HCT116 (cell line): Measurements from ENCODE around the gene CHADL. TPM values are rescaled to one million over a fixed set of nuclear protein-coding genes. Genes with fewer than 3 reads are reported as not detected.

Experiments
- ATAC-seq: fragments of 200-7000 bp; cut with Tn5 transposase; 2 replicates; pipeline ENCODE4 v1.9.1; 2020; ENCODE audit warnings: mild to moderate bottlenecking, moderate library complexity
- BruUV-seq: library from RNA; stranded (reverse); fragments of 400-500 nt; replicated peaks from 2 replicates; lab custom pipeline; 2021; lab: Mats Ljungman, UMichigan
- CTCF ChIA-PET: fragments of 300-600 bp; sonication (Branson Sonifier 250); formaldehyde crosslinking; loops from one replicate; lab custom pipeline; 2021; ENCODE audit warnings: antibody characterized with exemption; lab: Charles Lee
- POLR2A ChIA-PET: fragments of 300-600, 350-600 bp; sonication (Branson Sonifier 250); formaldehyde crosslinking; loops from one replicate; lab custom pipeline; 2021; ENCODE audit warnings: antibody characterized with exemption; lab: Charles Lee
- RAD21 ChIA-PET, 2 experiments: fragments of 300-600 bp; sonication (Branson Sonifier 250); formaldehyde crosslinking; loops; one replicate each; lab custom pipeline; 2023; ENCODE audit warnings: low total read pairs in 2 of 2; ENCODE audit not compliant: uncharacterized antibody in 2 of 2, unreplicated experiment in 2 of 2, low non-redundant PET in 1 of 2; lab: Charles Lee
- DNase-seq: peaks from one replicate; pipeline ENCODE4 v3.0.0-alpha.2; 2010; ENCODE audit warnings: low read depth, low spot score
- H2AFZ ChIP-seq: fragments of 200-600 bp; shearing (Covaris generic), sonication (generic); 2 replicates; pipeline ENCODE4 v1.6.1; 2017; ENCODE audit warnings: low read depth, mixed run types, mixed read lengths, antibody characterized with exemption, low read length; ENCODE audit not compliant: poor library complexity, severe bottlenecking
- H3K27ac ChIP-seq: 2 replicates; pipeline ENCODE4 v1.5.1; 2012; ENCODE audit warnings: low read depth, low read length
- H3K27me3 ChIP-seq: fragments of 200-600 bp; sonication (generic); 2 replicates; pipeline ENCODE4 v1.6.1; 2016; ENCODE audit warnings: mixed run types, low read length, mixed read lengths; ENCODE audit not compliant: insufficient read depth
- H3K36me3 ChIP-seq, 2 experiments: fragments of 200-500 bp in 1 of 2; fragments of 200-600 bp in 1 of 2; sonication (Bioruptor generic) in 1 of 2; sonication (generic) in 1 of 2; 2 replicates each; pipeline versions ENCODE4 v1.5.1 to v1.6.1; 2014 to 2016; ENCODE audit warnings: low read length in 2 of 2, inconsistent platforms in 1 of 2, mixed read lengths in 1 of 2, mixed run types in 1 of 2; ENCODE audit not compliant: insufficient read depth in 2 of 2, control insufficient read depth in 1 of 2
- H3K4me1 ChIP-seq, 2 experiments: fragments of 200-600 bp in 1 of 2; sonication (generic) in 1 of 2; 2 replicates each; pipeline versions ENCODE4 v1.5.1 to v1.6.1; 2012 to 2017; ENCODE audit warnings: low read length in 2 of 2, inconsistent platforms in 1 of 2, mild to moderate bottlenecking in 1 of 2, mixed read lengths in 1 of 2, mixed run types in 1 of 2, moderate library complexity in 1 of 2; ENCODE audit not compliant: insufficient read depth in 2 of 2, control insufficient read depth in 1 of 2
- H3K4me2 ChIP-seq: fragments of 200-600 bp; sonication (generic); 2 replicates; pipeline ENCODE4 v1.6.1; 2017; ENCODE audit warnings: mixed run types, low read length, mixed read lengths
- H3K4me3 ChIP-seq, 2 experiments: fragments of 200-600 bp in 1 of 2; sonication (generic) in 1 of 2; replicated peaks in 1 of 2; 2 replicates each; pipeline ENCODE4 v1.5.1; 2011 to 2016; ENCODE audit warnings: low read length in 2 of 2, control low read depth in 1 of 2, low read depth in 1 of 2, mild to moderate bottlenecking in 1 of 2, mixed read lengths in 1 of 2, mixed run types in 1 of 2
- H3K79me2 ChIP-seq: fragments of 200-600 bp; sonication (generic); 2 replicates; pipeline ENCODE4 v1.6.1; 2017; ENCODE audit warnings: mild to moderate bottlenecking, mixed run types, low read length, moderate library complexity, mixed read lengths; ENCODE audit not compliant: insufficient read depth
- H3K9ac ChIP-seq: fragments of 200-600 bp; sonication (generic); 2 replicates; pipeline ENCODE4 v1.6.1; 2016; ENCODE audit warnings: low read length, mixed read lengths
- H3K9me2 ChIP-seq: fragments of 200-600 bp; sonication (generic), shearing (Covaris generic); 2 replicates; pipeline ENCODE4 v1.6.1; 2017; ENCODE audit warnings: mixed run types, mild to moderate bottlenecking, moderate library complexity; ENCODE audit not compliant: insufficient read depth
- H3K9me3 ChIP-seq, 2 experiments: fragments of 200-500 bp in 1 of 2; fragments of 200-600 bp in 1 of 2; sonication (Bioruptor generic) in 1 of 2; sonication (generic) in 1 of 2; 2 replicates each; pipeline ENCODE4 v1.6.1; 2014 to 2017; ENCODE audit warnings: low read length in 2 of 2, mixed read lengths in 2 of 2, inconsistent platforms in 1 of 2, low read depth in 1 of 2, mild to moderate bottlenecking in 1 of 2, mixed run types in 1 of 2, moderate library complexity in 1 of 2; ENCODE audit not compliant: control insufficient read depth in 1 of 2, insufficient read depth in 1 of 2
- H4K20me1 ChIP-seq: fragments of 200-600 bp; sonication (generic), shearing (Covaris generic); 2 replicates; pipeline ENCODE4 v1.6.1; 2017; ENCODE audit warnings: mixed run types, mild to moderate bottlenecking, moderate library complexity; ENCODE audit not compliant: insufficient read depth
- CBX3 ChIP-seq: IDR thresholded peaks from 2 replicates; pipeline ENCODE4 v1.6.1; 2012; ENCODE audit warnings: low read depth
- CEBPB ChIP-seq: IDR thresholded peaks from 2 replicates; pipeline ENCODE4 v1.6.1; 2012; ENCODE audit warnings: low read depth
- EGR1 ChIP-seq: IDR thresholded peaks from 2 replicates; pipeline ENCODE4 v1.6.1; 2012; ENCODE audit warnings: low read depth
- ELF1 ChIP-seq: IDR thresholded peaks from 2 replicates; pipeline ENCODE4 v1.6.1; 2012; ENCODE audit warnings: low read depth, borderline replicate concordance
- EZH2 ChIP-seq: fragments of 200-600 bp; sonication (generic); IDR thresholded peaks from 2 replicates; pipeline ENCODE4 v1.6.1; 2017; ENCODE audit warnings: antibody characterized with exemption, mixed run types
- EZH2phosphoT487 ChIP-seq: fragments of 200-600 bp; IDR thresholded peaks from 2 replicates; pipeline ENCODE4 v1.6.1; 2018; ENCODE audit warnings: antibody characterized with exemption, borderline replicate concordance
- FOSL1 ChIP-seq: IDR thresholded peaks from 2 replicates; pipeline ENCODE4 v1.6.1; 2012; ENCODE audit warnings: low read depth
- MAX ChIP-seq: IDR thresholded peaks from 2 replicates; pipeline ENCODE4 v1.6.1; 2012
- POLR2AphosphoS5 ChIP-seq: IDR thresholded peaks from 2 replicates; pipeline ENCODE4 v1.6.1; 2011; ENCODE audit warnings: mild to moderate bottlenecking, low read depth, low read length, moderate library complexity
- RAD21 ChIP-seq: IDR thresholded peaks from 2 replicates; pipeline ENCODE4 v1.6.1; 2012; ENCODE audit warnings: low read depth, mild to moderate bottlenecking
- REST ChIP-seq: IDR thresholded peaks from 2 replicates; pipeline ENCODE4 v1.6.1; 2012; ENCODE audit warnings: low read depth
- SIN3A ChIP-seq: IDR thresholded peaks from 2 replicates; pipeline ENCODE4 v1.6.1; 2012; ENCODE audit warnings: low read depth
- SRF ChIP-seq: IDR thresholded peaks from 2 replicates; pipeline ENCODE4 v1.6.1; 2012; ENCODE audit warnings: low read depth
- TCF7L2 ChIP-seq: IDR thresholded peaks from 2 replicates; pipeline ENCODE4 v1.7.0; 2011; ENCODE audit warnings: borderline replicate concordance, inconsistent platforms; ENCODE audit not compliant: insufficient read depth, insufficient read length; ENCODE audit errors: extremely low read depth
- YY1 ChIP-seq: IDR thresholded peaks from 2 replicates; pipeline ENCODE4 v1.6.1; 2011; ENCODE audit warnings: low read length, low read depth, moderate library complexity, mild to moderate bottlenecking; ENCODE audit not compliant: insufficient replicate concordance; ENCODE audit errors: extremely low read depth
- ZNF274 ChIP-seq: fragments of 200-500 bp; sonication (Bioruptor generic); IDR thresholded peaks from 2 replicates; pipeline ENCODE4 v1.6.1; 2014; ENCODE audit warnings: mild to moderate bottlenecking, low read depth, low read length, inconsistent platforms
- intact Hi-C: fragments of 100-400 bp; cut with micrococcal nuclease; formaldehyde crosslinking; loops from 2 replicates; pipeline ENCODE4 v1.10.0; 2022
- total RNA-seq: library from RNA; stranded (reverse); gene quantifications from one replicate; pipeline ENCODE4 v1.2.1, GENCODE V29; 2021; ENCODE audit not compliant: unreplicated experiment
- TF ChIP-seq, protein P1 (sequence below): IDR thresholded peaks from 2 replicates; pipeline ENCODE4 v1.6.1; 2012
- TF ChIP-seq, protein P2 (sequence below): IDR thresholded peaks from 2 replicates; pipeline ENCODE4 v1.6.1; 2011; ENCODE audit warnings: mild to moderate bottlenecking, low read length, moderate library complexity; ENCODE audit not compliant: insufficient replicate concordance; ENCODE audit errors: extremely low read depth

CHADL gene
- total RNA-seq, 1 experiment from 2014 or later, result 0.47 TPM

- TF ChIP-seq CEBPB (no peak), EZH2phosphoT487 (no peak), EZH2 (no peak)
These were observed 10.9 kb downstream of the CHADL start (continued) for GRCh38 chr22:41229730-41230400.

GRCh38 chr22:41229215-41229614 lies 11.5 kb downstream of the CHADL start:
- Histone ChIP-seq H3K27me3 (no peaks in the 10 kb centered on the region), H3K9ac (no peak overlapping the region), H3K4me1 (no peaks in the 10 kb centered on the region), H3K27ac (no peak overlapping the region), H3K9me2 (no peaks in the 10 kb centered on the region), H3K4me3 (no peak overlapping the region), H3K79me2 (no peaks in the 10 kb centered on the region), H3K9me3 (no peaks in the 10 kb centered on the region), H4K20me1 (no peaks in the 10 kb centered on the region), H2AFZ (no peak overlapping the region), H3K4me2 (no peak overlapping the region), H3K36me3 (no peaks in the 10 kb centered on the region; a peak in 1 of 4 replicates)
- RAD21 ChIA-PET, result no interaction called here
- ATAC-seq (no peak), DNase-seq (no peak)
- POLR2A ChIA-PET, result no interaction called here
- BruUV-seq, result no TSS peak
- intact Hi-C loops, result no loop called here
- TF ChIP-seq, protein P1, sequence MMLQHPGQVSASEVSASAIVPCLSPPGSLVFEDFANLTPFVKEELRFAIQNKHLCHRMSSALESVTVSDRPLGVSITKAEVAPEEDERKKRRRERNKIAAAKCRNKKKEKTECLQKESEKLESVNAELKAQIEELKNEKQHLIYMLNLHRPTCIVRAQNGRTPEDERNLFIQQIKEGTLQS, result no peak
- TF ChIP-seq ELF1 (no peak), EGR1 (no peak), EZH2phosphoT487 (no peak), CBX3 (no peak), YY1 (no peak), SIN3A (no peak), ZNF274 (no peak), POLR2AphosphoS5 (no peak), EZH2 (no peak), MAX (no peak), TCF7L2 (no peak), SRF (no peak), REST (no peak), RAD21 (no peak), FOSL1 (no peak)
- TF ChIP-seq, protein P2, sequence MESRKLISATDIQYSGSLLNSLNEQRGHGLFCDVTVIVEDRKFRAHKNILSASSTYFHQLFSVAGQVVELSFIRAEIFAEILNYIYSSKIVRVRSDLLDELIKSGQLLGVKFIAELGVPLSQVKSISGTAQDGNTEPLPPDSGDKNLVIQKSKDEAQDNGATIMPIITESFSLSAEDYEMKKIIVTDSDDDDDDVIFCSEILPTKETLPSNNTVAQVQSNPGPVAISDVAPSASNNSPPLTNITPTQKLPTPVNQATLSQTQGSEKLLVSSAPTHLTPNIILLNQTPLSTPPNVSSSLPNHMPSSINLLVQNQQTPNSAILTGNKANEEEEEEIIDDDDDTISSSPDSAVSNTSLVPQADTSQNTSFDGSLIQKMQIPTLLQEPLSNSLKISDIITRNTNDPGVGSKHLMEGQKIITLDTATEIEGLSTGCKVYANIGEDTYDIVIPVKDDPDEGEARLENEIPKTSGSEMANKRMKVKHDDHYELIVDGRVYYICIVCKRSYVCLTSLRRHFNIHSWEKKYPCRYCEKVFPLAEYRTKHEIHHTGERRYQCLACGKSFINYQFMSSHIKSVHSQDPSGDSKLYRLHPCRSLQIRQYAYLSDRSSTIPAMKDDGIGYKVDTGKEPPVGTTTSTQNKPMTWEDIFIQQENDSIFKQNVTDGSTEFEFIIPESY, result no peak
- CTCF ChIA-PET, result no interaction called here
